AG04450 (cell line): ENCODE measurements around the gene TUBA4B. TPM values are rescaled to one million over a fixed set of nuclear protein-coding genes. Genes with fewer than 3 reads are reported as not detected.

Experiments used
- CTCF ChIA-PET: fragments of 300-600, 350-600 bp; formaldehyde crosslinking; extraction: SDS; loops from one replicate; lab custom pipeline; 2022; ENCODE audit warnings: antibody characterized with exemption, inconsistent platforms; lab: Charles Lee
- POLR2A ChIA-PET: fragments of 350-600 bp; formaldehyde crosslinking; extraction: SDS; loops from one replicate; lab custom pipeline; 2021; ENCODE audit warnings: antibody characterized with exemption, inconsistent platforms; lab: Yijun Ruan, JAX
- DNase-seq: peaks from one replicate; pipeline ENCODE4 v3.0.0-alpha.2; 2011; ENCODE audit warnings: low read depth, low spot score
- H3K27ac ChIP-seq: one replicate; pipeline ENCODE4 v1.5.1; 2012; ENCODE audit warnings: low read depth, low read length, control low read depth
- H3K27me3 ChIP-seq: one replicate; pipeline ENCODE4 v1.6.0; 2012; ENCODE audit warnings: low read length; ENCODE audit not compliant: control insufficient read depth, insufficient read depth
- H3K4me3 ChIP-seq: 2 replicates; pipeline ENCODE4 v1.5.1; 2011; ENCODE audit warnings: mild to moderate bottlenecking, low read depth, low read length, control low read depth
- H3K9me3 ChIP-seq: 2 replicates; pipeline ENCODE4 v1.5.1; 2012; ENCODE audit warnings: low read length; ENCODE audit not compliant: control insufficient read depth, insufficient read depth
- CTCF ChIP-seq: IDR thresholded peaks from 2 replicates; pipeline ENCODE4 v1.5.1; 2011; ENCODE audit warnings: low read depth, low read length, control low read depth, inconsistent platforms
- polyA plus RNA-seq: library from polyadenylated mRNA; depleted of rRNA; stranded (reverse); fragments of >200 nt; gene quantifications from 2 replicates; pipeline ENCODE4 v1.2.3, GENCODE V29; 2011

The TUBA4B gene
- polyA plus RNA-seq, 1 experiment = not detected

GRCh38 chr2:219269362-219270054 lies 16.5 kb downstream of the TUBA4B start:
- H3K9me3 ChIP-seq = no peaks in the 10 kb centered on the region
- no peak overlapping the region for H3K27ac ChIP-seq
- CTCF ChIA-PET = interaction anchor here (1.9 kb wide), 1 partner anchor 25 kb away, joined by 6 read pairs; no protein-coding TSS in a partner anchor
- peaks cover 19% of the 10 kb centered on the region for H3K27me3 ChIP-seq
- no peak for DNase-seq
- TF ChIP-seq CTCF = no peak
- no peak overlapping the region for H3K4me3 ChIP-seq
- POLR2A ChIA-PET = no interaction called here

GRCh38 chr2:219270055-219270372 lies 17.0 kb downstream of the TUBA4B start:
- no peak for TF ChIP-seq CTCF
- CTCF ChIA-PET = interaction anchor here (1.9 kb wide), 1 partner anchor 25 kb away, joined by 6 read pairs; no protein-coding TSS in a partner anchor
- Histone ChIP-seq H3K4me3 (no peak overlapping the region), H3K9me3 (no peaks in the 10 kb centered on the region), H3K27ac (no peak overlapping the region), H3K27me3 (peaks cover 15% of the 10 kb centered on the region)
- no peak for DNase-seq
- POLR2A ChIA-PET = no interaction called here

GRCh38 chr2:219271021-219271420 lies 18.0 kb downstream of the TUBA4B start:
- DNase-seq = no peak
- Histone ChIP-seq H3K27me3 (peaks cover 14% of the 10 kb centered on the region), H3K9me3 (no peaks in the 10 kb centered on the region), H3K27ac (no peak overlapping the region), H3K4me3 (no peak overlapping the region)
- ChIA-PET POLR2A (no interaction called here), CTCF (interaction anchor here (1.9 kb wide), 1 partner anchor 24 kb away, joined by 6 read pairs; no protein-coding TSS in a partner anchor)
- no peak for TF ChIP-seq CTCF

- no peak for TF ChIP-seq CTCF
- POLR2A ChIA-PET = no interaction called here
These were observed 19.3 kb downstream of the TUBA4B start for GRCh38 chr2:219272356-219272755.

GRCh38 chr2:219272995-219273394 lies 20.0 kb downstream of the TUBA4B start:
- H3K4me3 ChIP-seq = no peak overlapping the region
- no peaks in the 10 kb centered on the region for H3K9me3 ChIP-seq
- no peak overlapping the region for H3K27ac ChIP-seq
- ChIA-PET POLR2A (no interaction called here), CTCF (interaction anchor here (1.1 to 1.6 kb wide), 3 partner anchors 19 to 113 kb away, joined by 3 to 4 read pairs (median 4); no protein-coding TSS in a partner anchor)
- H3K27me3 ChIP-seq = peaks cover 4% of the 10 kb centered on the region
- DNase-seq = no peak
- TF ChIP-seq CTCF = no peak

More at GRCh38 chr2:219272356-219272755, 19.3 kb downstream of the TUBA4B start:
- H3K4me3 ChIP-seq = no peak overlapping the region
- no peaks in the 10 kb centered on the region for H3K9me3 ChIP-seq
- no peak overlapping the region for H3K27ac ChIP-seq
- H3K27me3 ChIP-seq = peaks cover 6% of the 10 kb centered on the region
- CTCF ChIA-PET = interaction anchor here (1.1 kb wide), 1 partner anchor 23 kb away, joined by 4 read pairs; no protein-coding TSS in a partner anchor
- DNase-seq = no peak
